SK-MEL-5 (cell line): ENCODE results near the gene FARP2. TPM values are rescaled to one million over a fixed set of nuclear protein-coding genes. Genes with fewer than 3 reads are reported as not detected.
"Not testable (repeated sequence)": the region's sequence is repeated elsewhere in the genome, so short reads cannot be mapped to it uniquely, and the experiment has no call there.

Source experiments
- DNase-seq: peaks from one replicate; pipeline ENCODE4 v3.0.0-alpha.2; 2016; ENCODE audit warnings: low read depth, low spot score
- in situ Hi-C: cut with HindIII; loops from 2 replicates; pipeline ENCODE4 v1.10.0; 2016; ENCODE audit warnings: low sequenced_read_pairs, high pct_unique_total_duplicates, low pct_unique_long_range_greater_than_20kb
- total RNA-seq: library from RNA; depleted of rRNA; stranded (reverse); fragments of >200 nt; shearing (Covaris generic); gene quantifications from 2 replicates; pipeline ENCODE4 v1.2.3, GENCODE V29; 2014

FARP2 gene
- total RNA-seq, 1 experiment from 2014 or later = 344 TPM

DNA sequence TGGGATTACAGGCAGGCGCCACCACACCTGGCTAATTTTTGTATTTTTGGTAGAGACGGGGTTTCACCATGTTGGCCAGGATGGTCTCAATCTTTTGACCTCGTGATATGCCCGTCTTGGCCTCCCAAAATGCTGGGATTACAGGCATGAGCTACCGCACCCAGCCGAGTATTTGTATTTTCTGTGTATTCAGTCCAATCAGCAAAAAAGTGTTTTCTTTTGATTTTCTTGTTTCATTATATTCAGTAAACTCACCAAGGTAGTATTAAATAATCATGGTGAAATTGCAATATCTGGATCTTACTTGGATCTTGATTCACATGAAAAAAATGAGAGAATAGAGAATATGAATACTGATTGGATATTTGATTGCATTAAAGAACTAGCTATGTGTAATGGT is 37.3 kb upstream of the FARP2 start:
- in situ Hi-C loops, DNase-seq: not testable (repeated sequence)

DNA sequence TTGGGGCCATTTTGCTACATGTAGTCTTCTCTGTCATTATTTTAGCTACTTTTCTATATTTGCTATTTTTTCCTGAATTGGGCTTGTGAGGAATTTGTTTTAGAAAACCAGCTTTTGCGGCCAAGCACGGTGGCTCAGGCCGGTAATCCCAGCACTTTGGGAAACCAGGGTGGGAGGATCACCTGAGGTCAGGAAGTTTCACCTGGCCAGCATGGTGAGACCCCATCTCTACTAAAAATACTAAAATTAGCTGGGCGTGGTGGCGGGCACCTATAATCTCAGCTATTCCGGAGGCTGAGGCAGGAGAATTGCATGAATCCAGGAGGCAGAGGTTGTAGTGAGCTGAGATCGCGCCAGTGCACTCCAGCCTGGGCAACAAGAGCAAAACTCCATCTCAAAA is 35.7 kb upstream of the FARP2 start:
- in situ Hi-C loops = no loop called here
- no peak for DNase-seq

DNA sequence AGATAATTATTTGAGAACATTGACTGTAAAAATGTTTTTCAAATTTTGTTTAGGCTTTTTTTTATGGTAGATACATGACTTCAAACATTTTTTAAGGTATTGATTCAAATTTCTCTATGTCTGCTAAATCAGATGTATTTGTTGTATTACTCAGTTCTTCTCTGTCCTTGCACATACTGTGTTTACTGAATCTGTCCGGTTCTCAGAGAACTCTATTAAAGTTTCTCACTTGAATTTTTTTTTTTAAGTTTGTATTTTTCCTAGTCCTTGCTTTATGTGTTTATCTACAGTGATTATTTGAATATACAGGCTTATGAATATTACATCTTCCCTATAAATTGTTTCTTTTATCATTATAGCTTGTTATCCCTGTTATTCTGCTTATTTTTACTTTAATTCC is 35.1 kb upstream of the FARP2 start:
- DNase-seq = no peak
- in situ Hi-C loops = no loop called here

DNA sequence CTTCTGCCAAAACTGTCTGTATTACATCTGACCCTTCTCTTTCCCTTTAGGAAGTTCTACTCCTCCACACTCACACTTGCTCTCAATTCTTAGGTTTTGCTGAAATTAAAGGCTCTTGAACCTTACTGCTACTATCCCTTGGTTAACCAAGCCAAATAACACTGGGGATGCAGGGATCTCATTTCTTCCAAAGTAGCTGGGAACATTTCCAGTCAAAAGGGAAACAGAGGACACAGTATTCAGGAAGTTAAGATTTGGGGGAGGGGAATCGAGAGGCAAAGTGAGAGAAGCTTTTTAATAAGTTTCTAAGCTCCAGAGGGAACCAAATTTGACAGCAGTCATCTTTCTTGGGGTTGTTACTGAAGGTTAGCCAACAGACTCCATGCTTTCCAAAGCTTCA is 34.2 kb upstream of the FARP2 start:
- no peak for DNase-seq
- in situ Hi-C loops = no loop called here

DNA sequence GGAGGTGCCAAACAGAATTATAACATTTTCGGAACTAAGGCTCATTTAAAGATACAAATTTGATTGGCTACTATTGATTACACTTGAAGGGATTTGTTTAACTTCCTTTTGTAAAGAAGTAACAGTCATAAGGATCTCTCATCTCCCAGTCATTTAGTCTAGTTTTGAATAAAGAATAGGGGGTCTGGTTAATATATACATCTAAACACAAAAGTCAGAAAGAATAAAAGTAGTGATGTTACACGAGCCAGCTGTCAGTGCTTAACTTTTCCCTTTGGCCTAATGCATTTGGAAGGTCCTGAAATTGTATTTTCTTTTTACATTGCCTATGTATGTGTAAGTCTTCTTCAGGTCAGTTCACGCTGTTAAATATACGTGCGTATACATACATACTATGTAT is 32.3 kb upstream of the FARP2 start:
- DNase-seq = no peak
- in situ Hi-C loops = no loop called here

DNA sequence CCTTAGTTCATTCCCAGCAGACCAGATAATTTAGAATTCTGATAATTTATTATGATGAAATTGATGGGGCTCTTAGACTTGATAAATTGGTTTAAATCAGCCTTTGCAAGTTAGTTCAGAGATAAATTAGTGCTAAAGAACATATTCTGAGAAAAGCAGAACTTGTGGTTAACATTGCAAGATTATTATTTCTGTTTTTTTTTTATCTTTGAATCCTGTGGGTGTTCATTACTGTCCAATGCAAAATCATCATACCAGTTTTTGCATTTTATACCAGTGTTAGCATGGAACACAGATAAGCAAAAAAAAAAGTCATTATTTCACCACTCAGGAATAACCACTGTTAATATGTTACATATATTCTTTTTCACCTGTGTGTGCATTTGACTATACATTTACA is 31.3 kb upstream of the FARP2 start:
- DNase-seq = no peak
- in situ Hi-C loops = no loop called here

DNA sequence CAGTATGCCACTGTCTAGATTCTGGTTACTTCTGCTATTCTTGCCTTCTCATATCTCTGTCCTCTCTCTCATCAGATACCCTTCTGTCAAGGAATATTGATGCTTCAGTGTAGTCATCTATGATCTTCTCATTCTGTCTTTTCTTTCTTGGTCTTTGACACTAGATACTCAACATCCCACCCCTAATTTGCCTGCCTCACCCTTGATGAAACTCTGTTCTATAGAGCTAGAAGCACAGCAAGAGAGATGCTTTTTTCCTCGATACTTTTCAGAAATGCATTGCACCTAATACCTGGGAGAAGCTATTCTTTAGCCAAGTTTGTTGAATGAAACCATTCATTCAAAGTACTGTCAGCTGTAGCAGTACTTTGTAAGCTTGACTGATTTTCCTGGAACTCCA is 30.8 kb upstream of the FARP2 start:
- in situ Hi-C loops = no loop called here

DNA sequence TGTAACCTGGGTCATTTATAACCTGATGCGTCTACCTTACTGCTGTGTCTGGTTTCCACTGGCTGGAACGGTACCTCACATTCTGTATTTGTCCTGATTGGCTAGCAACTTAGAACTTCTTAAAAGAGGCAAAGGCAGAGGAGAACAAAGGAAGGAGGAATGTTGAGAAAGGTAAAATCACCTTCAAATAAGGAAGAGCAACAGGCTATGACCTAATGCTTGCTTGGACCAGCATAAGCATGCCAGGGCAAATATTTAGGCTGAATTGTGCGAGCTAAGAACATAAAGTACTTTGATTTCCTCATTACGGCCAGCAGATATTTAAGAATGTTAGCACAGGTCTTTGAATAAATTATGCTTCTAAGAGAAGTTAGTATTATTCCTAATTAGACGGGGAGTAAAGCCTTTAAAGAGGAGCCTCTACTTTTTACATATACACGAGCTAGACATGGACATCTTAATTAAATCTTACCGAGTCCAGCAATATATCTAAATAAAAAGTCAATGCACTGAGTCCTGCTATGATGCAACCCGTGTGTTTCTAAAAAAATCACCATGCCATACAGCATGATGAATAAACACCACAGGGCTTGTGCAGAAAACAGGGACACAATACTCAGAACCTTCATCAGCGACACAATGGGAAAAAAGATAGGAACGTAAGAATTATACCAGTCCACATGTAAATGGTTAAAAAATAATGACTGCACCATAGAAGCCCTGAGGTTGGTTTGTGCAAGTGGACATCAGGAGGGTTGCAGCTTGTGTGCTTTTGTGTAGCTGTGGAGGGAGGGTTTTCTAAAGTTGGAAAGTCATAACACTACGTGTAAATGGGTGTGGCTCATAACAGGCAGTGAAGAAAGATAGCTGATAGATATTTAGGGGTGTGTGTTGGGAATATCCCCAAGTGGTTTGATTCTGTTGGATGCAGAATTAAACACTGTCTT is 26.1 kb upstream of the FARP2 start:
- in situ Hi-C loops = no loop called here
- DNase-seq = no peak

More for the DNA sequence above, 30.8 kb upstream of the FARP2 start:
- no peak for DNase-seq

DNA sequence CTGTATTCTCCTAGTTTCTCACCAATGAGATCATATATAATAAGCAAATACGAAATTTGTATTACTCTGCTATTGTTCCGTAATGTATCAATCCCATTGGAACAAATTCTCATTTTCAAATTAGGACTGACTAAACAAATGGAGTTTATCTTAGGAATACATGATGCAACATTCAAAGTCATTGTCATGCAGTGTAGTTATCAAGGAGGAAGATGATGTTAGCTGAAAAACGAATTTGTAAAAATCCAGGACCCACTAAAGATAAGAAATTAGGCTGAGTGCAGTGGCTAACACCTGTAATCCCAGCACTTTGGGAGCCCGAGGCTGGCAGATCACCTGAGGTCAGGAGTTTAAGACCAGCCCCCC is 25.5 kb upstream of the FARP2 start:
- in situ Hi-C loops = no loop called here
- no peak for DNase-seq

DNA sequence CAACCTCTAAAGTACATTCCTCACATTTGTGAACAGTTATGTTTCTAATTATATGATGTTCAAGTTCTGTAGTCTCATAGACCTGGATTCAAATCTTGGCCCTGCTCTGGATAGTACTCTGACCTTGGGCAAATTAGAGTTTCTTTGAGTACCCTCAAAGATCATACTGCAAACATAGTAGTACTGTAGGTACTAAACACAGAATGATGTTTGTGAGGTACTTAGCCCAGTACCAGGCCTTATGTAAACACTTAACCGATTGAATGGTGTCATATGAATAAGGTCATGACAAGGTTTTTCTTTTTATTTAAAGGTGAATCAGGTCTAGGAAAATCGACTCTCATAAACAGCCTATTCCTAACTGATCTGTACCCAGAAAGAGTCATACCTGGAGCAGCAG is 21.3 kb upstream of the FARP2 start:
- DNase-seq = no peak
- in situ Hi-C loops = no loop called here

DNA sequence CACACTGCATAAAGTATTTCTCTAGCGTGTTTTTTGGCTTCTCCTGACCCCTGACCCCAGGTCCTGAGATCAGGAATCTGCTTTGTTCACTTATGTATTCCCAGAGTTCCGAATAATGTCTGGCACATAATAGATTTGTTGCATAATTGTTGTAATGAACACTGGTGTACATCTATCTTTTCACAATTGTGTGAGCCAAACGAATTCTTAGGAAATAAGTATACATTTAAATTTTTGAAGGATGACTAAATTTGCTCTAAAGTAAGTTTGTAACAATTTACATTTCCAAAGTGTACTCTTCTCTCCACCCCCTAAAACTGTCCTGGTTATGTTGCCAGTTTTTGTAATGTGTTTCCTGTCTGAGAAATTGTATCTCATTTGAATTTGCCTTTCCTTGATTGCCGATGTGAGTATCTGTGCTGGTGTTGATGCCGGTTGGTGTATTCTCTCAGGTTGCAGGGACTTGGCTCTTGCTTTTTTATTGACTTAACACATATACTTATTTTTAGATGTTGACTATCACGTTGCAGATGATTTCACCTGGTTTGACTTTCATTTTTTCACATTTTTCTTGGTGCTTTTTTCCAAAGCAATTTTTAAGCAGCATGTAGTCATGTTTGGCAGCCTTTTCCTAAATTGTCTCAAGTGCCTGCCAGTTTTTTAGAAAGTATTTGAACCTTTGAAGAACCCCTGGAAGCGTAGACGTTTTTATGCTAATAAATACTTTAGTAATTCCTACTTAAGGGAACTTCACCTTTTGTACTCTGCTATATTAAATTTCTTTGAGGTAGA is 16.1 kb upstream of the FARP2 start:
- in situ Hi-C loops = no loop called here
- no peak for DNase-seq

DNA sequence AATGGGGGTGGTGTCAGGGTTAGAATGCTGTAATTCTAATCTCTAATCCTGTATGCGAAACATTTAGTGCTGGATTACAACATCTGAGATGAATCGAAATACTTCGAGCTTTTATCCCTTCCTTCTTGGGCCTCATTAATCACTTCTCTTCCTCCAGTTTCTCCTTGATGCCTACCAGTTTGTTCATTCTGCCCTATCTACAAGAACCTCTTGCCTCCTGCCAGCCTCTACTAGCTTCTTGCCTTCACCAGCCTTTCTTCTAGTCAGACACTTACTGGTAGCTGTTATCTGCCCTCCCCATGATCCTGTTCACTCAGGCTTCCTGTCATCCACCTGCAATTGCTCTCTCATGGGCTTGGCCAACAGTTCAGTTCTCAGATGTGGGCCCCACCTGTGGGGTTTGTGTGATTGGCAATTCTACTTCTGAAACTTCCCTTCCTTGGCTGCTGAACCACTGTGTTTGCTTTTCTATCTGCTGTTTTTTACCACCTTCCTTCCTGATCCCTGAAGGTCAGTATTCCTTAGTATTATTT is 15.4 kb upstream of the FARP2 start:
- in situ Hi-C loops = no loop called here
- DNase-seq = no peak

DNA sequence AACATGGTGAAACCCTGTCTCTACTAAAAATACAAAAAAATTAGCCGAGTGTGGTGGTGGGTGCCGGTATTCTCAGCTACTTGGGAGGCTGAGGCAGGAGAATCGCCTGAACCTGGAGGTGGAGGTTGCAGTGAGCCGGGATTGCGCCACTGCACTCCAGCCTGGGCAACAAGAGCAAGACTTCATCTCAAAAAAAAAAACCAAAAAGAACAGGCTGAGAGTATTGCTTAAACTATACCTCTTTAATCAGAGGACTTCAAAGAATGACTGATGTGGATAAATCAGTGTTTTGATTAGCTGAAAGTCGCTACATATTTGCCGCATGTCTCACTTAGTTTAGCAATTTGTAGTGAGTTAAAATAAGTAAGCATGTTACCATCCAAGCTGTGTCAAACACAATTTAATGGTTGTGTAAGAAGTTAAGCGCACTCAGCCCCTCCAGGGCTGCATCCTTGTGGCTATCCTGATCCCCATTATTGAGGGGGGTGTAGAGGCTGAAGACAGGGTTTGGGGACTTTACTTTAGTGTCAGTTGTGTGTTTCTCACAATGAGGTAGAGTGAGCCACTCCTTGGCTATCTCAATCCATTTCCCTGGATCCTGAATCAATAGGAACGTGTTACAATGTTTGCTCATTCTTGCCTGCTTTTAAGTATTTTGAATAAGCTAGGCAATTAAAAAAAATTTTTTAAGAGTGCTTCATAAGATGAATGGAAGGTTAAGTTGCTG is 11.0 kb upstream of the FARP2 start:
- DNase-seq = no peak
- in situ Hi-C loops = no loop called here

DNA sequence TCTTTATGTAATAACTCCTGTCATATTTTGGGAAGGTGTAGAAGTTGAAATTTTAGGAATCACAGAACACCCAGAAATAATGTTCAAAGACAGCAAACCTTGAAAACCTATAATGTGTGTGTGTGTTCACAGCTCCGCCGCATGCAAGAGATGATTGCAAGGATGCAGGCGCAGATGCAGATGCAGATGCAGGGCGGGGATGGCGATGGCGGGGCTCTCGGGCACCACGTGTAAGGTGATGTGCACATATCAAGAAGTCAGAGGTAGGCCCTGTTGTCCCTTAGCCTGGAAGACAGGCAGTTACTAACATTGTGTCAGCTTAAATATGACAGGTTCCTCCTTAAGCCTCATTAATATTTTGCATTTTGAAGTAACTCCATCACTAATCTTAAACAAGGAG is 6.1 kb upstream of the FARP2 start:
- in situ Hi-C loops = no loop called here
- DNase-seq = no peak

DNA sequence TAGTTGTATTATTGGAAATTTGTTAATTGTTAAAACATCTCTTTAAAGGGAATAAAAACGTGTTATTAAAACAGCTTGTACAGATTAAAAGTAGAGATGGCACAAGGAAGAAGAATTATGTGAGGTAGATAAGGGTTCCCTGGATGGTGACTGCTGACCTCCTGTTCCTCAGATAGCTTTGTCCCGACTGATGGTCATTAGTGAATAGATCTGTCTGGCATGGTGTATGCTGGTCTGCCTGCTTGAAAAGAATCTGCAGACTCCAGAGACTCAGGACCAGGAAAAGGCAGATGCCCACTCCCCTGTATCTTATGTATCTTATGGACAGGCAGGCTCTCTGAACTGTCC is 5.6 kb upstream of the FARP2 start:
- DNase-seq = no peak
- in situ Hi-C loops = no loop called here

DNA sequence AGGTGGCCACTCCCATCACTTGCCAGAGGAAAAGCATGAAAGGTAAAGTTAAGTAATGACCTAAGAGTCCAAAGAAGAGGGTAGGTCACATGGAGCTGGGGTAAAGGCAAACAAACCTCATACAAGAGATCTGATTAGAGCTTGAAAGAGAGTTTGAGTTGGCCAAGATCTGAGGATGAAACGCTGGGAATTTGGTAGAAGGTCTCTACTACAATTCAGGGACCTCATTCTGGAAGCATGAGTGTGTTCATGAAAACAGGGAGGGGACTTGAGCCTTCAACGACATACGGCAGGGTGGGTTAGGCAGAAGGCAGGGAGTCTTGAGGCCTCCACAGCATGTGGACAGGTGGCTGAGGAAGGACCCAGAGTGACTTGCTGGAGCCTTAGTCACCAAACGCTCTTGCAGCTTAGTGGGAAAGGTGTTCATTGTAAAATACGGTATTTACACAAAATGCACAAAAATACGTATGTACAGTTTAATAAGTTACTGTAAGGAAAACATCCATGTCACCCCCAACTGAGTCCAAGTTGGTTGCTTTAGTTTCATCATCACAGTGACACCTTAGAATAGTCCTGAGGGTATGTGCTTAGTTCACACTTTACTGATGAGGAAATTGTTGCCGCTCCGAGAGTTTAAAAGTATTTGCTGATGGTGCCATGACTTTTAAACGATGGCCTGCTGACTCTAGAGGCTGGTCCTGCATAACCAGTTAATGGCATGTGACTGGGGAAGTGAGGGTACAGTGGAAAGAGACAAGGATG is 5.0 kb upstream of the FARP2 start:
- no peak for DNase-seq
- in situ Hi-C loops = no loop called here

DNA sequence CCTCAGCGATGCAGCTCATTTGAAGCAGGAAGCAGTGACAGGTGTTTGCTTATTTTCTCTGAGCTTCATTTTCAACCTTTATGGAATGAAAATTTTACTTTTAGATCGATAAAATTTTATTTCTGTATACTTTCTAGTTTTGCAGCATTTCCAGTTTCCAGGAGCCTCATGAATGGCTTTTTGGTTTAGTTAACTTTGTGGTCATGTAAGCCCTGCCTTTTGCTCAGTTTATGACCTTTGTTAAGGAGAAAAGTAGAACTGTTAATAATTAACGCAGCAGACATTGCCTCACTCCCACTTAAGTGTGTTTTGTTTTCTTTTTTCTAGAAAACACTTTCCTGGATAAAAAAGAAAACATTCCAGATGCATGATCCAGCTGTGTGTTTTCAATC is 4.4 kb upstream of the FARP2 start:
- no peak for DNase-seq
- in situ Hi-C loops = no loop called here

DNA sequence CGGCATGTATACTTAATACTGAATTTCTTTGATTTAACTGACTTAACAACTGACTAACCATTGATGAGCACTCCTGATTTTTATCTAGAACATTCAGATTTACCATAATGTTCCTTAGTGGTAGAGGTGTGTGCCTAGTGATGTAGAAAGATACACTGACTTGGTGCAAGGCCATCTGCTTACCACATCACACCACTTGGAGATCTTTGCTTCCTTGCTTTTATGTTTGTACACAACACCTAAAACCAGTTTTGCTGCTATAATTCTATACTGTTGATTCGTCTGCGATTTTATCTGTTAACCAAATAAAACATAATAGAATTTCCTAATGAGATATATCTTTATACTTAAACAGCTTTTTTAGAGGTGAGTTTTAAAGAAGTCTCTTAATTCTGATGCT is 3.9 kb upstream of the FARP2 start:
- in situ Hi-C loops = no loop called here
- no peak for DNase-seq
